B cell (primary cell): Measurements from ENCODE around the gene C10orf62. TPM values are rescaled to one million over a fixed set of nuclear protein-coding genes. Genes with fewer than 3 reads are reported as not detected.

Experiments
- ATAC-seq: fragments of 200-7000 bp; cut with Tn5 transposase; one replicate; pipeline ENCODE4 v1.10.0; 2021; ENCODE audit warnings: low read depth, mild to moderate bottlenecking, moderate number of reproducible peaks, moderate library complexity
- CTCF ChIA-PET: fragments of 350-600 bp; sonication (Branson Sonifier 250); formaldehyde crosslinking; loops from one replicate; lab custom pipeline; 2021; ENCODE audit warnings: antibody characterized with exemption, inconsistent platforms; lab: Charles Lee
- POLR2A ChIA-PET: fragments of 350-600 bp; sonication (Branson Sonifier 250); formaldehyde crosslinking; loops from one replicate; lab custom pipeline; 2021; ENCODE audit warnings: antibody characterized with exemption; lab: Charles Lee
- DNase-seq: peaks from one replicate; pipeline ENCODE4 v3.0.0; 2013
- H2AFZ ChIP-seq: 2 replicates; pipeline ENCODE4 v1.6.1; 2012; ENCODE audit warnings: mild to moderate bottlenecking, low read depth, low read length; ENCODE audit not compliant: insufficient read depth, poor library complexity, severe bottlenecking
- H3K27ac ChIP-seq, 2 donors: 1 replicate in 1 of 2; 2 replicates in 1 of 2; pipeline ENCODE4 v1.5.1; 2012 to 2013; ENCODE audit warnings: low read length in 2 of 2, mild to moderate bottlenecking in 2 of 2, moderate library complexity in 1 of 2
- H3K27me3 ChIP-seq, 4 experiments: fragments of 200-600 bp in 1 of 4; sonication (generic) in 1 of 4; replicated peaks in 1 of 4; 1 replicate in 2 of 4; 2 replicates in 2 of 4; pipeline versions ENCODE4 v1.6.1 to v1.7.0; 2013 to 2016; ENCODE audit warnings: low read length in 3 of 4, mild to moderate bottlenecking in 2 of 4, mixed read lengths in 1 of 4, moderate library complexity in 1 of 4; ENCODE audit not compliant: insufficient read depth in 4 of 4, control insufficient read depth in 3 of 4; ENCODE audit errors: control extremely low read depth in 1 of 4
- H3K36me3 ChIP-seq, 2 experiments: replicated peaks in 1 of 2; 1 replicate in 1 of 2; 2 replicates in 1 of 2; pipeline versions ENCODE4 v1.6.1 to v1.7.1; 2013; ENCODE audit warnings: low read length in 1 of 2; ENCODE audit not compliant: insufficient read depth in 2 of 2, control insufficient read depth in 1 of 2; ENCODE audit errors: control extremely low read depth in 1 of 2, extremely low read depth in 1 of 2
- H3K4me1 ChIP-seq, 2 donors: fragments of 200-600 bp in 1 of 2; sonication (generic) in 1 of 2; 1 replicate in 1 of 2; 2 replicates in 1 of 2; pipeline versions ENCODE4 v1.5.1 to v1.6.1; 2013 to 2017; ENCODE audit warnings: low read length in 2 of 2; ENCODE audit not compliant: control insufficient read depth in 2 of 2, insufficient read depth in 2 of 2
- H3K4me2 ChIP-seq: replicated peaks from 2 replicates; pipeline ENCODE3; 2012; ENCODE audit warnings: mild to moderate bottlenecking, low read depth, low read length; ENCODE audit not compliant: poor library complexity, severe bottlenecking
- H3K4me3 ChIP-seq, 5 experiments: fragments of 200-600 bp in 1 of 5; sonication (generic) in 1 of 5; 1 replicate in 3 of 5; 2 replicates in 2 of 5; pipeline versions ENCODE4 v1.5.1 to v1.7.0; 2011 to 2016; ENCODE audit warnings: low read length in 4 of 5, mild to moderate bottlenecking in 4 of 5, low read depth in 2 of 5, control low read depth in 1 of 5, moderate library complexity in 1 of 5; ENCODE audit not compliant: insufficient read depth in 1 of 5; ENCODE audit errors: control extremely low read depth in 1 of 5, extremely low read depth in 1 of 5
- H3K79me2 ChIP-seq: fragments of 200-600 bp; sonication (generic); one replicate; pipeline ENCODE4 v1.6.0; 2016; ENCODE audit warnings: low read length; ENCODE audit not compliant: control insufficient read depth, insufficient read depth
- H3K9ac ChIP-seq: fragments of 200-600 bp; sonication (generic); 2 replicates; pipeline ENCODE4 v1.6.1; 2017; ENCODE audit warnings: mild to moderate bottlenecking, low read length, moderate library complexity
- H3K9me3 ChIP-seq, 3 donors: one replicate each; pipeline versions ENCODE4 v1.6.1 to v1.7.1; 2013; ENCODE audit warnings: low read length in 2 of 3; ENCODE audit not compliant: control insufficient read depth in 2 of 3, insufficient read depth in 1 of 3; ENCODE audit errors: control extremely low read depth in 1 of 3
- H4K20me1 ChIP-seq: 2 replicates; pipeline ENCODE4 v1.6.0; 2012; ENCODE audit warnings: mild to moderate bottlenecking, low read length; ENCODE audit not compliant: insufficient read depth, control insufficient read depth, poor library complexity, severe bottlenecking
- H3K27ac Mint-ChIP-seq: one replicate; pipeline ENCODE4 v1.8.0; 2021; ENCODE audit warnings: mixed read lengths
- H3K27me3 Mint-ChIP-seq: one replicate; pipeline ENCODE4 v1.8.0; 2021; ENCODE audit warnings: mixed read lengths
- H3K4me1 Mint-ChIP-seq: one replicate; pipeline ENCODE4 v1.8.0; 2021; ENCODE audit warnings: mixed read lengths
- H3K4me3 Mint-ChIP-seq: one replicate; pipeline ENCODE4 v1.8.0; 2021; ENCODE audit warnings: mixed read lengths
- H3K9me3 Mint-ChIP-seq: one replicate; pipeline ENCODE4 v1.8.0; 2022; ENCODE audit warnings: mixed read lengths; ENCODE audit not compliant: insufficient read depth
- EZH2 ChIP-seq: IDR thresholded peaks from 2 replicates; pipeline ENCODE4 v1.6.1; 2012; ENCODE audit warnings: borderline replicate concordance, low read depth, mild to moderate bottlenecking, moderate library complexity, low read length; ENCODE audit not compliant: insufficient read depth, poor library complexity, severe bottlenecking
- WGBS: methylation state at CpG from one replicate; pipeline ENCODE4 v1.1.5; 2013; ENCODE audit warnings: missing lambda C conversion rate; ENCODE audit not compliant: insufficient coverage; 5-methylcytosine and 5-hydroxymethylcytosine counted together
- intact Hi-C: fragments of 100-400 bp; cut with micrococcal nuclease; formaldehyde crosslinking; loops from one replicate; pipeline ENCODE4 v1.10.0; 2022
- polyA plus RNA-seq: library from polyadenylated mRNA; depleted of rRNA; stranded (reverse); fragments of >200 nt; gene quantifications from 2 replicates; pipeline ENCODE4 v1.2.3, GENCODE V29; 2012
- total RNA-seq, 2 donors: library from RNA; stranded (reverse); fragments of 120-200 nt in 1 of 2; gene quantifications; 1 replicate in 1 of 2; 2 replicates in 1 of 2; pipeline versions ENCODE4 v1.2.3 to v1.2.4, GENCODE V29; 2013 to 2022
- TF ChIP-seq, protein P1 (sequence below): fragments of 200-600 bp; IDR thresholded peaks from one replicate; pipeline ENCODE4 v1.8.0; 2022; ENCODE audit warnings: antibody characterized with exemption, mild to moderate bottlenecking

C10orf62 gene
- total and polyA plus RNA-seq, 2 donors (not counting 1 experiment from before 2014, with no cell fraction given), result not detected

DNA sequence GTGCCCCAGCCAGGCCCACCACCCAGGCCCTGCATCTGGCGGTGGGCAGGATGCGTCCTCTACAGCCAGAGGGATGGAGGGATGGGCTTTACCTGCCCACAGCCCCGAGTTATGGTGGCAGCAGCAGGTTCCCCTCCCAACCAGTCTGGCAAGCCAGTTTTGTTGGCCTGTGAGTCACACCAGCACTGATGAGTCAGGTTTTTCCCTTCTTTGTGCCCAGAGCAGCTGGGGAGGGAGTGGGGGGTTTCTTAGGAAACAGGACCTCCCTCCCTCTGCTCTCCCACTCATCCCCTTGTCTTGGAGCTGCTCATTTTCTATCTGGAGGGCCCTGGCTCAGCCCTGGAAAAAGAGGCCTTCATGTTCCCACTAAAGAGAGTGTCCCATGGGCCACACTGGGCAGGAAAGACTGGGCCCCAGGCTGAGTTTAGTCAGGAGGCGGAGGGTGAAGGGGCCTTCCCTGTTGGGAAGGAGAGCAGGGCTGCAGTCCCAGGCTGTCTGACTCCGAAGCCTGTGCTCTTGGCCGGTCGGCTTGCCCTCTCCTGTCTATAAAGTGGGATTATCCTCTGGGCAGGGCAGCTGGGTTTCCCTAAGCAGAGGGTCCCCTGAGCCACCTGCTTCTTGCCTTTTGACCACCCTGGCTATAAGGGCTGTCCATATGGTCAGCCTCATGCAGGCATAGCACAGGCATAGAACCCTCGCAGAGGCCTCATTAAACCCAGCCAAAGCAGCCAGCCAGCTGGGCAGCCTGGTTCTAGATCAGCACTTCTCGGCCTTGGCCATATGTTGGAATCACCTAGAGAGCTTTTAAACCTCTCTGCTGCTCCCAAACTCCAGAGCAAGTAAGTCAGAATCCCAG is 47.1 kb upstream of the C10orf62 start:
- no peaks in the 10 kb centered on the region for H3K4me1 ChIP-seq
- 80% methylated on average over 9 of the region's 9 CpGs for WGBS
- no peak for DNase-seq
- no peaks in the 10 kb centered on the region for H3K4me1 Mint-ChIP-seq
- CTCF ChIA-PET, result interaction anchor here (0.6 kb wide), 1 partner anchor 10 kb away, joined by 4 read pairs; no protein-coding TSS in a partner anchor
- H3K27me3 Mint-ChIP-seq, result peaks cover 8% of the 10 kb centered on the region
- H3K27me3 ChIP-seq, result no peaks in the 10 kb centered on the region
- no peaks in the 10 kb centered on the region for H3K9me3 ChIP-seq
- no peaks in the 10 kb centered on the region for H3K79me2 ChIP-seq
- H3K9ac ChIP-seq, result no peak overlapping the region
- no peaks in the 10 kb centered on the region for H3K9me3 Mint-ChIP-seq
- H3K27ac Mint-ChIP-seq, result no peak overlapping the region
- POLR2A ChIA-PET, result no interaction called here
- H3K4me3 Mint-ChIP-seq, result no peak overlapping the region
- intact Hi-C loops, result no loop called here
- H2AFZ ChIP-seq, result no peak overlapping the region
- TF ChIP-seq, protein P1, sequence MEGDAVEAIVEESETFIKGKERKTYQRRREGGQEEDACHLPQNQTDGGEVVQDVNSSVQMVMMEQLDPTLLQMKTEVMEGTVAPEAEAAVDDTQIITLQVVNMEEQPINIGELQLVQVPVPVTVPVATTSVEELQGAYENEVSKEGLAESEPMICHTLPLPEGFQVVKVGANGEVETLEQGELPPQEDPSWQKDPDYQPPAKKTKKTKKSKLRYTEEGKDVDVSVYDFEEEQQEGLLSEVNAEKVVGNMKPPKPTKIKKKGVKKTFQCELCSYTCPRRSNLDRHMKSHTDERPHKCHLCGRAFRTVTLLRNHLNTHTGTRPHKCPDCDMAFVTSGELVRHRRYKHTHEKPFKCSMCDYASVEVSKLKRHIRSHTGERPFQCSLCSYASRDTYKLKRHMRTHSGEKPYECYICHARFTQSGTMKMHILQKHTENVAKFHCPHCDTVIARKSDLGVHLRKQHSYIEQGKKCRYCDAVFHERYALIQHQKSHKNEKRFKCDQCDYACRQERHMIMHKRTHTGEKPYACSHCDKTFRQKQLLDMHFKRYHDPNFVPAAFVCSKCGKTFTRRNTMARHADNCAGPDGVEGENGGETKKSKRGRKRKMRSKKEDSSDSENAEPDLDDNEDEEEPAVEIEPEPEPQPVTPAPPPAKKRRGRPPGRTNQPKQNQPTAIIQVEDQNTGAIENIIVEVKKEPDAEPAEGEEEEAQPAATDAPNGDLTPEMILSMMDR, result no peak
- no peak for TF ChIP-seq EZH2
- no peak for ATAC-seq
- no peaks in the 10 kb centered on the region for H4K20me1 ChIP-seq
- no peak overlapping the region for H3K27ac ChIP-seq
- no peak overlapping the region for H3K4me3 ChIP-seq
- no peak overlapping the region for H3K4me2 ChIP-seq
- H3K36me3 ChIP-seq, result no peaks in the 10 kb centered on the region

DNA sequence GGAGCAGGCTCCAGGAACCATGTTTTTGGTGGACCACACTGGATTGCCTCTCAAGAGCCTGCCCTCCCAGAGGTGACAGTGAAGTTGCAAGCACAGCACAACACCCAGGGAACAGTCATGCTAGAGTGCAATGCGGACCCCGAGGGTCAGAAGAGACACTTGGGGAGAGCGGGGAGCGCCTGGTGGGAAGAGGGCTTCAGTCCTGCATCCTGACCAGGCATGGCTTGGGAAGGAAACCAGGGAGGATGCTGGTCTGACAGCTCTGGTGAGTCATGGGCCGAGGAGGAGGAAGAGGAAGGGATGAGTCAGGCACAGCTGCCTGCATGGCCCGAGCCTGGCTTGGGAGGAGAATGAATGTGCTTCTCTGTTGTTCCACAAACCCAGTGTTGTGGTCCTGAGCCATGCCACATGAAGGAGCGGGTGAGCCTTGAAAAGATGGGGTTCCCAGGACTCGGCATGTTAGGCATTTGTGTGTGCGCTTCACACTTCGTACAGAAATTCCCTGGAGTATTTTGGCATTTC is 46.4 kb upstream of the C10orf62 start:
- Histone ChIP-seq H3K4me3 (no peak overlapping the region), H3K9ac (no peak overlapping the region), H3K36me3 (no peaks in the 10 kb centered on the region), H3K27me3 (no peaks in the 10 kb centered on the region), H3K27ac (no peak overlapping the region), H3K9me3 (no peaks in the 10 kb centered on the region), H2AFZ (no peak overlapping the region), H3K4me1 (no peaks in the 10 kb centered on the region), H3K4me2 (no peak overlapping the region), H4K20me1 (no peaks in the 10 kb centered on the region), H3K79me2 (no peaks in the 10 kb centered on the region)
- POLR2A ChIA-PET, result no interaction called here
- Mint-ChIP-seq H3K4me3 (no peak overlapping the region), H3K4me1 (no peaks in the 10 kb centered on the region), H3K27ac (no peak overlapping the region), H3K9me3 (no peaks in the 10 kb centered on the region), H3K27me3 (peaks cover 8% of the 10 kb centered on the region)
- TF ChIP-seq, protein P1, result no peak
- TF ChIP-seq EZH2, result no peak
- 35% methylated on average over 10 of the region's 10 CpGs for WGBS
- CTCF ChIA-PET, result interaction anchor here (0.6 kb wide), 1 partner anchor 10 kb away, joined by 4 read pairs; no protein-coding TSS in a partner anchor
- no peak for DNase-seq
- ATAC-seq, result no peak
- intact Hi-C loops, result no loop called here
